ENCODE results near the gene B4GALT4. TPM values are rescaled to one million over a fixed set of nuclear protein-coding genes. Genes with fewer than 3 reads are reported as not detected.

B4GALT4 gene
- total RNA-seq, 2 donors from 2014 or later: 12.5 to 14.8 TPM

GRCh38 chr3:119221779-119222320 lies 18.8 kb downstream of the B4GALT4 start:
- no peak overlapping the region for H3K4me3 ChIP-seq
- peaks cover 0 to 11% of the 10 kb centered on the region in 2 donors for H3K36me3 ChIP-seq (replicated peaks in 1 of 2; ENCODE audit: insufficient read depth in 1 of 2, low read depth in 2 of 2)
- H3K4me1 ChIP-seq: peaks cover 12% of the 10 kb centered on the region
- intact Hi-C loops (cut with DNase I): no loop called here
- TF ChIP-seq CTCF (IDR thresholded peaks at IDR 0.05): no peak
- 92 to 95% methylated on average over 2 of the region's 2 CpGs for WGBS, 2 donors
- DNase-seq: no peak
- no peaks in the 10 kb centered on the region for H3K9me3 ChIP-seq
- no peaks in the 10 kb centered on the region for H3K27me3 ChIP-seq
- ATAC-seq: no peak
- H3K27ac ChIP-seq: no peak overlapping the region

- DNase-seq: no peak
- ATAC-seq: peak; percentile 15
Observed at GRCh38 chr3:119220970-119221667, 19.6 kb downstream of the B4GALT4 start.

GRCh38 chr3:119220198-119220597 lies 20.5 kb downstream of the B4GALT4 start:
- intact Hi-C loops (cut with DNase I): no loop called here
- DNase-seq: no peak
- no peak for TF ChIP-seq CTCF (IDR thresholded peaks at IDR 0.05)
- TF ChIP-seq POLR2A (IDR thresholded peaks at IDR 0.05): no peak
- Histone ChIP-seq H3K27me3 (no peaks in the 10 kb centered on the region), H3K9me3 (no peaks in the 10 kb centered on the region), H3K4me3 (no peak overlapping the region), H3K27ac (peak overlapping the region in 2 of 4 donors; percentile 3 to 46), H3K4me1 (peaks cover 12% of the 10 kb centered on the region), H3K36me3 (replicated peaks in 1 of 2; ENCODE audit: insufficient read depth in 1 of 2, low read depth in 2 of 2) (peaks cover 0 to 12% of the 10 kb centered on the region in 2 donors)
- ATAC-seq: no peak
- WGBS, 2 donors: 72 to 83% methylated on average over 7 of the region's 7 CpGs

More at GRCh38 chr3:119220970-119221667, 19.6 kb downstream of the B4GALT4 start:
- Histone ChIP-seq H3K4me3 (no peak overlapping the region), H3K36me3 (replicated peaks in 1 of 2; ENCODE audit: insufficient read depth in 1 of 2, low read depth in 2 of 2) (peaks cover 0 to 7% of the 10 kb centered on the region in 2 donors), H3K4me1 (peaks cover 12% of the 10 kb centered on the region), H3K9me3 (no peaks in the 10 kb centered on the region), H3K27me3 (no peaks in the 10 kb centered on the region), H3K27ac (peak overlapping the region in 2 of 4 donors; percentile 3 to 46)
- WGBS, 2 donors: 54 to 81% methylated on average over 3 of the region's 3 CpGs
- intact Hi-C loops (cut with DNase I): no loop called here
- TF ChIP-seq CTCF (IDR thresholded peaks at IDR 0.05): no peak
- no peak for TF ChIP-seq POLR2A (IDR thresholded peaks at IDR 0.05)

GRCh38 chr3:119219069-119219468 lies 21.6 kb downstream of the B4GALT4 start:
- H3K9me3 ChIP-seq: no peaks in the 10 kb centered on the region
- DNase-seq: no peak
- WGBS, 2 donors: 72 to 86% methylated on average over 4 of the region's 4 CpGs
- ATAC-seq: no peak
- H3K36me3 ChIP-seq (replicated peaks in 1 of 2; ENCODE audit: insufficient read depth in 1 of 2, low read depth in 2 of 2): peaks cover 0 to 14% of the 10 kb centered on the region in 2 donors
- peak overlapping the region in 2 of 4 donors; percentile 5 to 42 for H3K27ac ChIP-seq
- TF ChIP-seq CTCF (IDR thresholded peaks at IDR 0.05) (no peak), POLR2A (IDR thresholded peaks at IDR 0.05) (no peak)
- intact Hi-C loops (cut with DNase I): no loop called here
- H3K27me3 ChIP-seq: no peaks in the 10 kb centered on the region
- no peak overlapping the region for H3K4me3 ChIP-seq
- H3K4me1 ChIP-seq: peaks cover 12% of the 10 kb centered on the region
